DMS 273 treated with DMSO at 0.1 percent for 48 hours (cell line): ENCODE measurements around the gene DQX1.
A peak's percentile ranks its signal among the peaks of the same experiment; 100 is the strongest.

Experiments used
- DNase-seq: peaks from one replicate; lab custom pipeline; 2025; lab: John Stamatoyannopoulos, UW

DQX1 gene

DNA sequence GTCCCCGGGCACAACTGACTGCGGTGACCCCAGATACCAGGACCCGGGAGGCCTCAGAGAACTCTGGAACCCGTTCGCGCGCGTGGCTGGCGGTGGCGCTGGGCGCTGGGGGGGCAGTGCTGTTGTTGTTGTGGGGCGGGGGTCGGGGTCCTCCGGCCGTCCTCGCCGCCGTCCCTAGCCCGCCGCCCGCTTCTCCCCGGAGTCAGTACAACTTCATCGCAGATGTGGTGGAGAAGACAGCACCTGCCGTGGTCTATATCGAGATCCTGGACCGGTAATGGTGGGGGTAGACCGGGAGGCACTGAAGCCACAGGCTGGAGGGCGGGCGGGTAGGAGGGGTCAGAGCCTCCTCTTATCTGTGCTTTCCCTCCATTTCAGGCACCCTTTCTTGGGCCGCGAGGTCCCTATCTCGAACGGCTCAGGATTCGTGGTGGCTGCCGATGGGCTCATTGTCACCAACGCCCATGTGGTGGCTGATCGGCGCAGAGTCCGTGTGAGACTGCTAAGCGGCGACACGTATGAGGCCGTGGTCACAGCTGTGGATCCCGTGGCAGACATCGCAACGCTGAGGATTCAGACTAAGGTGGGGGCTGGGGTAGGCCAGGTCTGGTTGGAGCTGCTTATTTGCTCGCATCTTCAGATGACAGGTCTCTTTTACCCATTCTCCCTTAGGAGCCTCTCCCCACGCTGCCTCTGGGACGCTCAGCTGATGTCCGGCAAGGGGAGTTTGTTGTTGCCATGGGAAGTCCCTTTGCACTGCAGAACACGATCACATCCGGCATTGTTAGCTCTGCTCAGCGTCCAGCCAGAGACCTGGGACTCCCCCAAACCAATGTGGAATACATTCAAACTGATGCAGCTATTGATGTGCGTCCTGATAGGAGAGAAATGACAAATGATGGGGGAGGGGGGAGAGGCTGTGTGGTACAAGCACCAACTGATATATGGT is 4.5 kb upstream of the DQX1 start:
- peak; percentile 35 for DNase-seq

DNA sequence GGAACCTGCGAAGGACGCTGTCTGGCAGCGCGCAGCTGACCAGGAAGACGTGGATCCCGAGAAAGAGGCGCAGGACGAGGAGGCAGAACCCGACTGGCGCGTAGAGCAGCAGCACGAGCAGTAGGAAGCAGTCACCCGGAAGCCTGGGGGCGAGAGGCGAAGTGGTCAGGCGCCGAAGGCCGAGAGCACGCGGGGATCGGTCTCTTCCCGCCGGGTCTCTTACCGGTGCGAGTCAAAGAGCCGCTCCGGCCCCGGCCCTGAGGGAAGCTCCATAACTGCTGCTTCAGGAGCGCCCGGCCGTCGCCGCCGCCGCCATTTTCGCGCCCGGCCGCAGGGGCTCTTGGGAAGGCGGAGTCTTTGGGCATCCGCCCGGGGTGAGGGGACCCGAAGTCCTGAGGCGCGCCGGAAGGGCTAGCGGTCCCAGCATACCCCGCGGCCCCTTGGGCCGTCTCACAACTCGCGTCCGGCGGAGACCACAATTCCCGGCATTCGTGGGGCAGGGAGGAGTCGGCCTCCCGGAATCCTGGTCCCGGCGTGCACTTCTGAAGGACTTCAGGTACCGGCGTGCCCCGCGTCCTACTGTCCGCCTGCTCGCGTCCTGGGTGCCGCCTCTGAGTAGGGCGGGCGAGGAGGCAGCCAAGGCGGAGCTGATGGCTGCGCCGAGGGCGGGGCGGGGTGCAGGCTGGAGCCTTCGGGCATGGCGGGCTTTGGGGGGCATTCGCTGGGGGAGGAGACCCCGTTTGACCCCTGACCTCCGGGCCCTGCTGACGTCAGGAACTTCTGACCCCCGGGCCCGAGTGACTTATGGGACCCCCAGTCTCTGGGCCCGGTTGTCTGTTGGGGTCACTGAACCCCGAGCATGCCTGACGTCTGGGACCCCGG is 3.6 kb upstream of the DQX1 start, which contains the start of the genes AUP1 and HTRA2:
TSS of gene AUP1 (minus strand) at position 350 of the 882 bp plus-strand sequence. CDS start at position 273, 77 bp downstream.
TSS of gene HTRA2 (plus strand) at position 577 of the 882 bp plus-strand sequence. CDS start at position 651, 74 bp downstream.
- DNase-seq: peak; percentile 95

DNA sequence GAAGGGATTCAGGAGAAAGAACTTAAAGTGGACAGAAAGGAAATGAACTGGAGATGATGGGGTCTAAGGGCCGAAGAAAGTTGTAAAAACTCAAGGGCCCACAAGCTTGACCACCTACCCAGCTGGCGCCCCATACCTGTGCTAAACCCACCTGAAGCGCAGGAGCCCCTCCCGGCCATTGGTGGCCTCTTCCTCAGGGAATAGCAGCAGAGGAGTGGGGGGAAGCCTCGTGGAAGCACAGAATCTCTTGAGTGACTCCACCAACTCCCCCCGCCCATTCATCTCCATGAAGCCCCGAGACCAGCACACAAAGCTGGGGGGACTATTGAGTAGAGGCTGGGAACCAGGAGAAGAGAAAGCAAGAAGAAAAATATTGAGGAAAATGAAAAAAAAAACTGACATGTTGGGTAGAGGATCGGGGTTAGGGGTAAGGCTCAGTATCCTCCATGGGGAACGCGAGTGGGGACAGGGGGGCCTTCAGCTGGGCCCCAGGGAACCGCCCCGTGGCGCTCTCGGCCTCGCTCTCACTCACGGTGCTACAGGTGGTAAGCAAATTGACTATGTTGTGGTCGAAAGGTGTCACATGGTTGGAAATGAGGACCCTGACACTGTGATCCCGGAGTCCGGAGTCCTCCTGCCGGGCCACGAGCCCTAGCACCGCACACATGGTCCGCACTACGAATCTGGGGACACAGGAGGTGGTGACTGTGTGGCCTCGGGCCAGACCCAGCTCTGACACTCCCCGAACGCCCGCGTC is 2.7 kb upstream of the DQX1 start:
- no peak for DNase-seq

DNA sequence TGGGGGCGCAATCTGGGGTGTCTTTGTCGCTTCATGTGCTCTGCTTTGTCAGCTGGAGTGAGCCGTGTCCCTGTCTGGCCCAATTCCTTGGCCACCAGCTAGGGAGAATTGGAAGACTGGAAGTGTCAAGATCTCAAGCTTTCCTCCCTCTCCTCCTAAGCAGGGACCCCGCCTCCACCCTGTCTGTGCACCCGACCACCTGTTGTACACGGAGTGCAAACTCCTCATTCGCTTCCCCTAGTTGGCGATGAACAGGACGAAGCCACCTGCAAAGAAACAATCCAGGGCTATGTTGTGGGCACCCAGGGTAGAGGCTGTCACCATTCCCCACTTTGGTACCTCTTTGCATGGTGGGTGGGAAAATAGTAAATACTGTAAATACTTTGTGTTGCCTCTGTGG is 1.7 kb upstream of the DQX1 start:
- DNase-seq: no peak

DNA sequence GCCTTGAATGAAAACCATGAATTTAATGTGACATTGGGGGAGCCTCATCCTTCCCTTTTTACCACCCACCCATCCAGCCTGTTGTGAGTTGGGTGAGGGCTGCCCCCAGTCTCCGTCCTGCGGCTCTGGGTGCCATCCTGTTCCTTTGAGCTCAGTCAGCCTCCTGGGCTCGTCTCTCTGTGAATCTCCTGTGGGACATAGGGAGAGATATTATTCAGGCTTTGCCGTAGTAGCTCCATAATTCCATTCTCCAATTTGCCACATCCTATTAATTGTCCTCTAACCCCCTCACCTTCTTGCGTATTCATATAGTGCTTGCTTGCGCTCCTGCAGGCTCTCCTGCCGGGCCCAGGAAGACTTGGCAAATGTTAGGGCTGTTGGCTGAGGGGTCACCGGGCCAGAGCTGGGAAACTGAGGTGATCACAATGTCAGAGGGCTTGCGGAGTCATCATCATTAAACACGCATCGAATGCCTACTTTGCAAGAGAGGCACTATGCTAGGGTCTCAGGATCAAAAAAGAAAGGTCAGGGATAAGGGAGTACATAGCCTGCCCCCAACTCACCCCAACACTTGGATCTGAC is 709 bp upstream of the DQX1 start:
- no peak for DNase-seq

DNA sequence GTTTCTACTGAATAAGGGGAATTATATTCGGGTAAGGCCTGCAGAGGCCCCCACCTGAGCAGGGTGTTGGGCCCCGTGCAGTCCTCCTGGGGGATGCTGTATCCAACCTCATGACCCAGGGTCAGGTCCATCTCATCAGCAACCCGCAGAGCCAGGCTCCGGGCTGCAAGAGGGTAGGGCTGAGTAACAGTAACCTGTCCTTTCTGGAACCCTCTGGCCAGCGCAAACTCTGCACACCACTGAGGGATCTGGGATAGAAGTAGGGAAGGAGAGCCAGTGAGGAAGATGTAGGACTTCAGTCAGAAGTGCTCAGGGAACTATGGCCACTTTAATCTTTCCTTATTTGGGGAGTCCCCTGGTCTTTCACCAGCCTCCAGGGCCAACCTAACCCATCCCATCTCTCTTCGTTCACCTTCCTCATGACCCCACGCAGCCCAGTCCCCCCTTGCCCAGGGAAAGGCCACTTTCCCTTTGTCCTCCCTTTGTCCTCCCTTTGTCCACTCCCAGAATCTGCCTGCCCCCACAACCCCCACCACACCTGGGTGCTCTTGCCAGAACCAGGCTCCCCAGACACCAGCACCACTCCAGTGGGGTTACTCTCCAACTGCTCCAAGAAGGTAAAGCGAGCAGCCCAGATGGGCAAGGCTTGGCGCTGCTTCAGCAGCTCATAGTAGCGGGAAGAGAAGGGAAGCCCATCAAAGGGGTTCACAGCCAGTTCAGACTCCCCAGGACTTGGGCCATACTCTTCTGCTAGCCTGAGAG is 895 bp downstream of the DQX1 start:
- DNase-seq: no peak

DNA sequence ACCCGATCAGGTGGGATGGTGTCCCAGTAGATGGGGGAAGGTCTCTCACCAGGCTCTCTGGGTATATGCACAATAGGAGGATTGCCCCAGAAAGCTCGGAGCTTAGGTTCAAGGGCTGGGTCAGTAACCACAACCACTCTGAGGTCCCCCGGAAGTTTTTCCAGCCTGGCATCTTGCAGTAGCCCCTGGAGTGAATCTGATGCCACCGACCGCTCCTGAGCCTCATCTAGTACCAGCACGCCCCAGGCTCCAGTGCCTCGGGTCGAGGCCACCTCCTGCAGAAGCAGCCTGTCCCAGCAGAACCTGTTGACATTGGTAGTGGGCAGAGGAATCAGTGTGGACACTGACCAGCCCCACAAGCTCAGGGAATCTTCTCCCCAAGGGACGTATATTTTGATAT is 2.0 kb downstream of the DQX1 start:
- no peak for DNase-seq

DNA sequence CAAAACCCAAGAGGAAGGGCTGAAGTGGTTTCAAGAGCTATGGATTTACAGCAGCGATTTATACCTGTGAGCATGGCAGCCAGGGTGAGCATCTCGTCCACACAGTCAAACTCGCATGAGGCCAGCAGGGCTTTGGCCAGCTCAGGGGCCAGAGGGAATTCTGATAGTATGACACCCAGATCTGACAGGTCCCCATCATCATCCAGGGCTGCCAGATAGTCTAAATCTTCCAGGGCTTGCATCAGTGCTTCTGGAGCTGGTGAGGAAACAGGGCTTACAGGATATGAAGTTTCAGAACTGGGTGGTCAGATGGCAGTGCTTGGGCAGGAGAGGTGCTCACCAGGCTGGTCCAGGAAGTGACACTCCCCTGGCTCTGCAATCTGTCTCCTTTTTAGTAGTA is 3.5 kb downstream of the DQX1 start:
- DNase-seq: no peak

DNA sequence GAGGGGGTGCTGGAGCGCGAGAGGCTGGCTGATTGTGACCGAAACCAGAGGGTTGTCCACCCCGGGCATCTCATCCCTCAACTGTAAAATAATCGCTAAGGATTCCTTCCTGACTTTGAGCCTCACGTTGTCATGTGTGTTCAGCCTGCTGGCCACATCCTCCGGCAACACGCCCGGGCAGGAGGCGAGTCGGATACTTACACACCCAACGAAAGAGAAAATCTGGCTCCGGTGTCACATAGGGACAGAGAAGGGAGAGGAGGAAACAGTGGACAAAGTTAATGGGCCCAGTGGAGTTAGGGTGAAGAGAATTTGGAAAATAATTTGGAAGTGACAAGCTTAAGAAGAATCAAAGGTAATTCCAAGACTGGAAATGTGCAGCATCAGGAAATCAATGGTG is 9.4 kb downstream of the DQX1 start:
- no peak for DNase-seq

DNA sequence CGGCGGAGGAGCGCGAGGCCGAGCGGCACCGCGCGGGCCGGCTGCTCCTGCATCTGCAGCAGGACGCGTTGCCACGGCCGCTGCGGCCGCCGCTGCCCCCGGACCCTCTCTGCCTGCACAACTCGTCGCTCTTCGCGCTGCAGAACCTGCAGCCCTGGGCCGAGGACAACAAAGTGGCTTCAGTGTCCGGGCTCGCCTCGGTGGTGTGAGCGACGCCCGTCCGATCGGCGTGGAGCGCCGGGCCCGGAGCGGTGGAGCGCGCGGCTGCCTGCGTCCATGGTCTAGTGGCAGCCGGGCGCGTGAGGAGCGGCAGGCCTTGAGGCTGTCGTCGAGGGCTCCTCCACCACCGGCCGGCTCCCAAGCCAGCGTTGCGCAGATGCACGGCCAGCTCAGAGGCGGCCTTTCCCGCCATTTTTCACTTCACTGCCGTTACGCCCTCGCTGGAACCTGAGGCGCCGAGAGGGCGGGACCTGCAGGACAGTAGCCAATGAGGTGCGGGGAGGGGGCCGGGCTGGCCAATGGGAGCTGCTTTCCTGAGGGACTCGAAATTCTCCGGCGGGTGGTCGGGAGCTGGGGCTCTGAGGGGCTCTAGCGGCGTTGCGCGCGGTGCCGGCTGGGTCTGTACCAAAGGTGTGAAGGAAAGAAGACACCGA is 9.9 kb downstream of the DQX1 start:
- DNase-seq: no peak

DNA sequence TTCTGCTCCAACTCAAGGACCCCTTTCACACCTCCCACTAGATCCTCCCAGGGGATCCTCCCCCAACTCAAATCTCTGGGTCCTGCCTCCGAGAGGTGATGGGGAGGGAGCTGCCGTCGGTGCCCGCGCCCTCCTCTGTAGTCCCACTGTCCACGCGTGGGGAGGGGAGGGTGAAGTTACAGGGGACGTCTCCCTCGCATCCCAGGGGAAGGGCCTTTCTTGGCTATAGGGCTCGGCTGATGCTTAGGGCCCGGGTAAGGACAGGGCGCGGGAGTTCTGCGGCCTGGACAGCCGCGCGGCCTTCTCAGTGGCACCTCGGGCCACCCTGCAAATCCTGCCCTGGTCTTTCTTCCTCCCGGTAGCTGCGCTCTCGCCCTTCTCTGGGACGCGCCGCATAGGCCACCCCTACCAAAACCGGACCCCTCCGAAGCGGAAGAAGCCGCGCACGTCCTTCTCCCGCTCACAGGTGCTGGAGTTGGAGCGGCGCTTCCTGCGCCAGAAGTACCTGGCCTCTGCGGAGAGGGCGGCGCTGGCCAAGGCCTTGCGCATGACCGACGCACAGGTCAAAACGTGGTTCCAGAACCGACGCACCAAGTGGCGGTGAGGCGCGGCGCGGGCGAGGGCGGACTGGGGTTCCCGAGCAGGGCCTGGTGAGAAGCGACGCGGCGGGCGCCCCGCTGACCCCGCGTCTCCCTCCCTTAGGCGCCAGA is 10.6 kb downstream of the DQX1 start:
- no peak for DNase-seq

DNA sequence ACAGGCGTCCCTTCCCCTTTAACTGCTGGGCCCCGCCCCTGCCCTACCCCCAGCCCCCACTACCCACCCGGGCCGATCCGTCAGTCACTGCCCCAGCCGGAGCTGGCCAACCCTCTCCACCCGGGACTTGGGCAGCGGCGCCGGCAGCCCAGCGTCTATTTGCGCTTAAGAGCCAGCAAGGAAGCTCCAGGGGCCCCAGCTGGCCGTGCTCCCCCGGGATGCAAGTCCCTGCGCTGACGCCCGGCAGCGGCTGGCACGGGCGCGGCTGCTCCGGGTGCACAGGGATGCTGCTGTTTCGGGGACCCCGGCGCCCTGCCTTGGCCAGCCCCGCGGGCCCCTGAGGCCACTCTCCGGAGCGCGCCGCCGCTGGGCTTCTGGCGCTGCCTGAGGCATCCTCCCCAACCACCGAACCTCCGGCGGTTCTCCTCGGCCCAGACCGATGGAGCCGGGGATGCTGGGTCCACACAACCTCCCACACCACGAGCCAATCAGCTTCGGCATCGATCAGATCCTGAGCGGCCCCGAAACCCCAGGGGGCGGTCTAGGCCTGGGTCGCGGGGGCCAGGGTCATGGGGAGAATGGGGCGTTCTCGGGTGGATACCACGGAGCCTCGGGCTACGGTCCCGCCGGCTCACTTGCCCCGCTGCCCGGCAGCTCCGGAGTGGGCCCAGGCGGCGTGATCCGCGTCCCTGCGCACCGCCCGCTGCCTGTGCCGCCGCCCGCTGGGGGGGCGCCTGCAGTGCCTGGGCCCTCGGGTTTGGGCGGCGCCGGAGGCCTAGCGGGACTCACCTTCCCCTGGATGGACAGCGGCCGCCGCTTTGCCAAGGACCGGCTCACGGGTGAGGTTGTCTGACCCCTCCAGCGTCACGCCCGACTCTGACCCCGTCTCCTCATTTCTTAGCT is 11.4 kb downstream of the DQX1 start, which contains the start of gene TLX2:
TSS of gene TLX2 (plus strand) at position 83 of the 903 bp plus-strand sequence. CDS start at position 440, 357 bp downstream.
- no peak for DNase-seq

DNA sequence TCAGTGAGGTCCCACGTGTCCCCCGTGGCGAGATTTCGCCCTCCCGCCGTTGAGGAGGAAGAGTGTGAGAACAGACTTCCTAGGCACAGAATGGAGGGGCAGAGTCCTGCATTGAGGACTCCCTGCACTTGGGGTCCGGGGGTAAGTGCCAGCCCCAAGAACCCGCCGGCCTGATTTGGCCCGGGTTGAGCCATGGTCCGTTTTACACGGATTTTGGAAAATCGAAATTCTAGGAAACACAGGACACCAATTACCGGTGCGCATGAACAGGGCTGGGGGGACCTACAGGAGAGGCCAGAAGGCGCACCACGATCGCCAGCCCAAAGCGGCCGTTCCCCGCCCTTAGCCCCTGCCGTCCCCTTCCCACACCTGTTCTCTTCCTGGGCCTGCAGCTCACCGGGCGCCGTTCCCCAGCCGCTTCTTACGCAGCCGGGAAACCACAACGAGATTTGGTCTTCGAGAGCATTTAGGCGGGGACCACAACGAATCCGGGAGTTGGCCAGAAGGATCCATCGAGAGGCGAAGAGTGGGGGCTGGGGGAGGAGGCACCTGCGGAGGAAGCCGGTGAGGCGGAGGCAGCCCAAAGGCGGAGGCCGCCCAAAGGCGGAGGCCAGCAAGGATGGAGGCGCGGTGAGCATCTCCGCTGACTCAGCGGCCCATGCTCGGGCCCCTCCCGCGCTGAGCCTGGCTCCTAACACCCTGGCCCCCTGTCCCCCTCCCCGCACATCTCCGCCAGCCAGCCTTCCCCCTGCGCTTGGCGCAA is 12.2 kb downstream of the DQX1 start:
- no peak for DNase-seq

DNA sequence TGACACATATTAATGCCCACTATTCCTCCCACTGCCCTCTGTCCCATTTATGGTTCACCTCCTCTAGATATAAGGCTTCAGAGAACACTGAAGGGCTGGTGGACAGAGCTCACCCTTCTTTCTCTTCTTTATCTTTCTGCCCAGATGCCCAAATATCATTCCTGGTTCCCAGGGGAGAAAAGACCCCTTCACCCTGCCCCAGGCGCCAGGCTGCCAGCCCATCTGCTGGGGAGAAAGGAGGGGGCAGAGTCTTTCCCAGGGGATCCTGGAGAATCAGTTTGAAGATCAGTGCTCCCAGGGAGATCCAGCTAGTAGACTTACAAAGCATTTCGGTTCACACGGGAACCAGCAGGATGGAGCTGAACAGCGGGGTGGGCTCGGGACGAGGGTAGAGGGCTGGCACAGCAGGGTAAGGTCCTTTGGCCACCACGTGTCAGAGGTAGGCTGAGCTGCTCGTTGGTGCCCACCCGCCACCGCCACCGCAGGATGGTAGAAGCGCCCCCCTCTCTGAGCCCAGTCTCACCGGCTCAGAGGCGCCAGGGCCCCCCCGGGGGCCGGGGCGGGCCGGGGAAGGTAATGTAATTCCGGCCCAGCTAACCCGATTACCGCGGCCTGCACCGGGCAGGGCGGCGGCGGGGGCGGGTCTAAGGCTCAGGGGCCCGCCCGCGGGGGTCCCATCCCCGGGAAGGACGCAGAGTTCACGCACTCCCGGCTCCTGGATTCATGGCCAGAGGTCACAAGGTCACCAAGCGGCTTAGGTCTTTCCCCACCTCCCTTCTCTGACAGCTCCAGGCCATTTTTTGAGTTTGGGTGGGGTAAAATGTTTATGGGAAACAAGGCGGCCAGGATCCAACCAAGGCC is 13.1 kb downstream of the DQX1 start:
- DNase-seq: no peak

DNA sequence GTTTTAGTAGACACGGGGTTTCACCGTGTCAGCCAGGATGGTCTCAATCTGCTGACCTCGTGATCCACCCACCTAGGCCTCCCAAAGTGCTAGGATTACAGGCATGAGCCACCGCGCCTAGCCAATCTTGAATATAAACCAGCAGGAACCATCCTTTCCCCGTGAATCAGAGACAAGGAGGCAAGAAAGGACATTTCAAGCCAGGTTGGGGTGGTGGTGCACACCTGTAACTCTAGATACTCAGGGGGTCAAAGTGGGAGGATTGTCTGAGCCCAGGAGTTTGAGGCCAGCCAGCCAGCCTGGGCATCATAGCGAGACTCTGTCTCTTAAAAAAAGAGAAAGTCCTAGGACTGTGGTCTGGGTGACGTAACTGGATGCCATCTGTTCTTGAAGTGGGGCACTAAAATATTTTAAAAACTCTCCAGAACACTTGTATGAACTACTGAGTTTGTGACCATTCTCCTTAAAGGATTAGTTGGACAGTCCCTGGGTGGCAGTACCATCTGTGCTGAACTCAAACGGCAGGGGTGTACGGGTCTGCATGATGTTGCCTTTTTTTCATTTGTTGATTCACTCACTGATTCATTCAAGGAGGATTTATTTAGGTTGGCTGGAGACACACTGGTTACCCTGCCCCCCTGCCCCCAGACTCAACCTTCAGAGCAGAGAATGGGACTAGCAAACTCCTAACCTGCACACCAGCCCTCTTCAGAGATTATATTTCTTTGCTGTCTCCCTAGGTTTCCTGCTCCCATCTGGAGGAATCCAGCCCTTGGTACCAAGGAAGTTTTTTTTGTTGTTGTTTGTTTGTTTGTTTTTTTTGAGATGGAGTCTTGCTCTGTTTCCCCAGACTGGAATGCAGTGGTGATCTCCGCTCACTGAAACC is 14.7 kb downstream of the DQX1 start:
- peak; percentile 29 for DNase-seq

DNA sequence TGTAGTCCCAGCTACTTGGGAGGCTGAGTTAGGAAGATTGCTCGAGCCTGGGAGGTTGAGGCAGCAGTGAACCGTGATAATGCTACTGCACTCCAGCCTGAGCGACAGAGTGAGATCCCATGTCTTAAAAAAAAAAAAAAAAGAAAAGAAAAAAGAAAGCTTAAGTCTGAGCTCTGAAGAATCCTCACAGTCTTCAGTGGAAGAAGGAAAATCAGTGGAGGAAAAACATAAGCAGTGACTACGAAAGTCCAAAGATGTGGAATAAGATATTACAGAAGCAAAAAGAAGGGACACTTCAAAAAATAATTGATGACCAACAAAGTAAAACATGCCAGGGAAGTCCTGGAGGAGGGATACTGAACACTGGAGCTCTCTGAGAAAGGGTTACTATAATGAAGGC is 15.8 kb downstream of the DQX1 start:
- no peak for DNase-seq
